Erythroblast (primary cell): ENCODE data around the gene DNAH17.

ENCODE experiments used
- GATA1 ChIP-seq: IDR thresholded peaks from 2 replicates; pipeline ENCODE4 v1.6.1; 2011; ENCODE audit warnings: low read depth, mild to moderate bottlenecking, control low read depth, low read length, moderate library complexity
- POLR2A ChIP-seq: IDR thresholded peaks from 2 replicates; pipeline ENCODE4 v1.6.1; 2011; ENCODE audit warnings: mild to moderate bottlenecking, low read length

DNA sequence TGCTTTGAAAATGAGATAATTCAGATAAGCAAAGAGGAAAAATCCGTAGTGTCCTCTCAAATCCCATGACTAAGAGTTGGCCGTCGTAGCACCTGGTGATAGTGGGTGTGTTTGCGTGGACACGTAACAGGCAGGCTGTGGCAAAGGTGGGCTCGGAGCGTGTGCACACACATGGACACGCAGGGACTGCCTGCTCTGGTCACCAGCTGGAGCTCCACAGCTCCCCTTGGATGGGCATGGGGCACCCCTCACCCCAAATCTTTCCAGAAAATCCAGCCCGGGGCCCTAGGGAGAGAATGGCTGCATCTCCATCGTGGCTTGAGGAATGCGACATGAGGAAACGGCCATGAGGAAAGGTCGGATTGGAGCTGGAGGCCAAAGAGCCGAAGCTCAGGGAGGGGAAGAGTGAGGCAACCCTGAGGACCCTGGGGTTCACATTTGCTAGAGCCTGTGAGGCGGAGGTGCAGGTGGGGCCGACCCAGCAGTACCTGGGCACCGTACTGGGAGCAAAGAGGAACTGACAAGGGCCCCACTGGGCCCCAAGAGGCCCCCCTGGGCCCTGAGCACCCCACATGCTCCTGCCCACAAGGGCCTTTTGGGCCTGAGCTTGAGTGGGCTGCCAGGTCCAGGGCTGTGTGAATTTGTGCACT is 51.6 kb downstream of the DNAH17 start:
- TF ChIP-seq POLR2A = no peak
- TF ChIP-seq GATA1 = no peak
